DOHH2 (cell line): Measurements from ENCODE around the gene CHMP6.

Experiments
- H3F3A ChIP-seq: fragments of 200-600 bp; sonication (generic), shearing (Covaris generic); 2 replicates; pipeline ENCODE4 v1.6.0; 2016; ENCODE audit warnings: antibody characterized with exemption, mild to moderate bottlenecking; ENCODE audit not compliant: control insufficient read depth, insufficient read depth
- H3K27ac ChIP-seq: fragments of 200-600 bp; sonication (generic); 2 replicates; pipeline ENCODE4 v1.5.1; 2014; ENCODE audit warnings: low read depth, mild to moderate bottlenecking, low read length, moderate library complexity
- H3K27me3 ChIP-seq: fragments of 200-600 bp; sonication (generic); 2 replicates; pipeline ENCODE4 v1.6.1; 2014; ENCODE audit warnings: mild to moderate bottlenecking, low read length, mixed read lengths; ENCODE audit not compliant: control insufficient read depth
- H3K36me3 ChIP-seq: fragments of 200-600 bp; sonication (generic); 2 replicates; pipeline ENCODE4 v1.6.1; 2014; ENCODE audit warnings: mild to moderate bottlenecking, low read length, moderate library complexity, mixed read lengths; ENCODE audit not compliant: control insufficient read depth
- H3K4me1 ChIP-seq: fragments of 200-600 bp; sonication (generic); 2 replicates; pipeline ENCODE4 v1.6.1; 2014; ENCODE audit warnings: mild to moderate bottlenecking, low read length, mixed read lengths; ENCODE audit not compliant: control insufficient read depth
- H3K4me2 ChIP-seq: fragments of 200-600 bp; sonication (generic); 2 replicates; pipeline ENCODE4 v1.6.0; 2014; ENCODE audit warnings: mild to moderate bottlenecking, low read length, moderate library complexity
- H3K4me3 ChIP-seq: fragments of 200-600 bp; sonication (generic); 2 replicates; pipeline ENCODE4 v1.5.1; 2014; ENCODE audit warnings: mild to moderate bottlenecking, low read length, mixed read lengths
- H3K79me2 ChIP-seq: fragments of 200-600 bp; sonication (generic); 2 replicates; pipeline ENCODE4 v1.6.1; 2014; ENCODE audit warnings: mild to moderate bottlenecking, low read length, mixed read lengths; ENCODE audit not compliant: control insufficient read depth
- H3K9me2 ChIP-seq: fragments of 200-600 bp; sonication (generic); replicated peaks from 2 replicates; pipeline ENCODE4 v1.6.1; 2014; ENCODE audit warnings: mild to moderate bottlenecking, low read length, mixed read lengths; ENCODE audit not compliant: control insufficient read depth
- H3K9me3 ChIP-seq: fragments of 200-600 bp; sonication (generic); 2 replicates; pipeline ENCODE4 v1.6.1; 2014; ENCODE audit warnings: antibody characterized with exemption, low read length, mixed read lengths; ENCODE audit not compliant: control insufficient read depth, insufficient read depth
- H4K20me1 ChIP-seq: fragments of 200-600 bp; sonication (generic); 2 replicates; pipeline ENCODE4 v1.6.0; 2014; ENCODE audit warnings: low read depth, mild to moderate bottlenecking, antibody characterized with exemption, low read length, moderate library complexity; ENCODE audit not compliant: control insufficient read depth, insufficient read depth
- CTCF ChIP-seq: fragments of 200-600 bp; sonication (generic); IDR thresholded peaks from one replicate; pipeline ENCODE4 v1.5.1; 2014; ENCODE audit warnings: antibody characterized with exemption, mild to moderate bottlenecking, low read depth, low read length; ENCODE audit not compliant: poor library complexity, severe bottlenecking
- EZH2phosphoT487 ChIP-seq: fragments of 200-600 bp; sonication (generic); IDR thresholded peaks from 2 replicates; pipeline ENCODE4 v1.6.1; 2017; ENCODE audit warnings: borderline replicate concordance, mild to moderate bottlenecking, antibody characterized with exemption, low read length, moderate library complexity, mixed read lengths

The CHMP6 gene

GRCh38 chr17:80981929-80982425 lies 9.7 kb upstream of the CHMP6 start:
- Histone ChIP-seq H3K4me2 (no peak overlapping the region), H3K9me2 (no peaks in the 10 kb centered on the region), H3K79me2 (no peaks in the 10 kb centered on the region), H4K20me1 (no peaks in the 10 kb centered on the region), H3K27ac (no peak overlapping the region), H3K36me3 (no peaks in the 10 kb centered on the region), H3F3A (no peaks in the 10 kb centered on the region), H3K9me3 (no peaks in the 10 kb centered on the region), H3K27me3 (peaks cover 7% of the 10 kb centered on the region; the same call in 1 of the 2 replicates), H3K4me1 (peaks cover 2% of the 10 kb centered on the region; the same call in 1 of the 2 replicates), H3K4me3 (no peak overlapping the region)
- TF ChIP-seq CTCF (no peak), EZH2phosphoT487 (no peak)

- H3K4me2 ChIP-seq = no peak overlapping the region
- H3K27ac ChIP-seq = no peak overlapping the region
- H3K9me2 ChIP-seq = no peaks in the 10 kb centered on the region
- TF ChIP-seq EZH2phosphoT487 (no peak), CTCF (no peak)
- H4K20me1 ChIP-seq = no peaks in the 10 kb centered on the region
- H3K9me3 ChIP-seq = no peaks in the 10 kb centered on the region
- peaks cover 4% of the 10 kb centered on the region; the same call in 1 of the 2 replicates for H3K4me1 ChIP-seq
- no peaks in the 10 kb centered on the region for H3K36me3 ChIP-seq
- H3F3A ChIP-seq = no peaks in the 10 kb centered on the region
- H3K27me3 ChIP-seq = peaks cover 11% of the 10 kb centered on the region
- H3K4me3 ChIP-seq = no peak overlapping the region
- no peaks in the 10 kb centered on the region for H3K79me2 ChIP-seq
Measured at GRCh38 chr17:80982426-80982974, 9.1 kb upstream of the CHMP6 start.

GRCh38 chr17:80983545-80983944 lies 8.1 kb upstream of the CHMP6 start:
- no peaks in the 10 kb centered on the region for H3K36me3 ChIP-seq
- no peaks in the 10 kb centered on the region for H3K79me2 ChIP-seq
- H3K4me3 ChIP-seq = no peak overlapping the region
- H4K20me1 ChIP-seq = no peaks in the 10 kb centered on the region
- TF ChIP-seq CTCF (no peak), EZH2phosphoT487 (no peak)
- H3K27me3 ChIP-seq = peaks cover 19% of the 10 kb centered on the region
- H3K9me3 ChIP-seq = no peaks in the 10 kb centered on the region
- H3K9me2 ChIP-seq = no peaks in the 10 kb centered on the region
- H3K27ac ChIP-seq = no peak overlapping the region
- H3F3A ChIP-seq = no peaks in the 10 kb centered on the region
- peaks cover 4% of the 10 kb centered on the region; the same call in 1 of the 2 replicates for H3K4me1 ChIP-seq
- H3K4me2 ChIP-seq = no peak overlapping the region
